SHP77 treated with DMSO at 0.1 percent for 48 hours (cell line): ENCODE results near the gene MRPS30.
"Not testable (repeated sequence)": the region's sequence is repeated elsewhere in the genome, so short reads cannot be mapped to it uniquely, and the experiment has no call there.

Experiments
- DNase-seq: peaks from one replicate; lab custom pipeline; 2025; lab: John Stamatoyannopoulos, UW

MRPS30 gene

DNA sequence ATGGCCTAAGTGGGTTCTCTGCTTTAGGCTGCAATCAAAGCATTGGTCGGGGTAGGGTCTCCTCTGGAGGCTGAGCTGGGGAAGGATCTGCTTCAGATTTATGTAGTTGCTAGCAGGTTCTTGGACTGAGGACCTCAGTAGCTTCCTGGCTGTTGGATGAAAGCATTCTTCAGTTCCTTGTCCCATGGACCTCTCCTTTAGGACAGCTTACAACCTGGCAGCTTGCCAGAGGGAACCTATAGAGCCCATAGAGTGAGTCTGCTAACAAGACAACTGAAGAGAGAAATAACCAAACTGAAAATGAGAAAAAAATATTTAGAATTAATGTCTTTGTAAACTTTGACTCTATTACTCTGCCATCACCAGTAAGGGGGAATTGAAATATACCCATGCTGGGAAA is 12.4 kb downstream of the MRPS30 start:
- DNase-seq: no peak

DNA sequence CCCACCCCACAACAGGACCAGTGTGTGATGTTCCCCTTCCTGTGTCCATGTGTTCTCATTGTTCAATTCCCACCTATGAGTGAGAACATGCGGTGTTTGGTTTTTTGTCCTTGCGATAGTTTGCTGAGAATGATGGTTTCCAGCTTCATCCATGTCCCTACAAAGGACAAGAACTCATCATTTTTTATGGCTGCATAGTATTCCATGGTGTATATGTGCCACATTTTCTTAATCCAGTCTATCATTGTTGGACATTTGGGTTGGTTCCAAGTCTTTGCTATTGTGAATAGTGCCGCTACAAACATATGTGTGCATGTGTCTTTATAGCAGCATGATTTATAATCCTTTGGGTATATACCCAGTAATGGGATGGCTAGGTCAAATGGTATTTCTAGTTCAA is 15.9 kb downstream of the MRPS30 start:
- not testable (repeated sequence) for DNase-seq

DNA sequence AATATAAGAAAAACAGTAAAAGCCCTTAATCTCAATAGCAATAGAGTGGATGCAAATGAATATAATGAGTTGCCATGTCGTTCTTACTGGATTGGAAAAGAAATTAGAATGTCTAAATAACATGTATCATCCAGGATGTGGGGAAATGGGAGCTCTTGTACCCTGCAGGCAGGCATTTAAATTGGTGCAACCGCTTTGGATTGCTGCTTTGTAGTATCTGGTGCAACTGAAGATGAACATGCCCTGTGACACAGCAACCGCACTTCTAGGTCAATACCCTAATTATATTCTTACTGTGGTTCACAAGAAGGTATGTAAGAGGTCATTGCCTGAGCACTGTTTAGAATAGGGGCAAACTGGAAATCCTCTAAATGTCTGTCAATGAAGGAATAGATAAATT is 18.9 kb downstream of the MRPS30 start:
- no peak for DNase-seq

DNA sequence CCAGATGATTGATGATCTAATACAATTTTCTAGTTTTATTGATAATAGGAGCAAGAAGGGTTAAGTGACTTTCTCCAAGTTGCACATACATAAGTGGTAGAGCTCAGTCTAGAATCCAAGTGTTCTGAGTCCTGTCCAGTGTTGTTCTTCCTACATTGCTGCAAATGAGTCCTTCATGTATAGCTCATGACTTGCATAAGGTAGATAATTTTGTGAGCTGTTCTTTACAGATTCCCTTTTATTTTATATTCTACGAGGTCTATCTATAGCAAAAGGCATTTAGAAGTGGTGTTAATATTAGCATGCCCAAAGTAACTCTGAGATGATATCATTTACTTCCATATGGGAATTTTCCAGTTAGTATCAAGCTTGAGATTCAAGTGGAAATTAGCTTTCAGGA is 20.0 kb downstream of the MRPS30 start:
- DNase-seq: no peak

DNA sequence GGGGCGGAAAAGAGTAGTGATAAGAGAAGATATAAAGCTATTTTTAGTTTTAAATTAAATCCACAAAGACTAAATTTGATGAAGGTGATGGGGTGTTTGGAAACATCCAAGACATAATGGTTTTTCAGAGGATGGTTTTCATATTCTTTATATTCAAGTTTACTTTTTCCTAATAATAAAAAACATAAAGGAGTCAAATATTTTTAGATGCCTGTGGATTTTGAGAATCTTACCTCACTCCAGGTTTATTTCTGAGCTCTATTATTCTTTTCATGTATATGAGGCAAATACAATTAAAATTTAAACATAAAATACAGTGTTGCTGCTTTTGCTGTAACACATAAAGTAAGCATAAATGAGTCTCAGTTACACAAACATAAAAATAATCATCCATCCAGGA is 22.2 kb downstream of the MRPS30 start:
- DNase-seq: no peak

DNA sequence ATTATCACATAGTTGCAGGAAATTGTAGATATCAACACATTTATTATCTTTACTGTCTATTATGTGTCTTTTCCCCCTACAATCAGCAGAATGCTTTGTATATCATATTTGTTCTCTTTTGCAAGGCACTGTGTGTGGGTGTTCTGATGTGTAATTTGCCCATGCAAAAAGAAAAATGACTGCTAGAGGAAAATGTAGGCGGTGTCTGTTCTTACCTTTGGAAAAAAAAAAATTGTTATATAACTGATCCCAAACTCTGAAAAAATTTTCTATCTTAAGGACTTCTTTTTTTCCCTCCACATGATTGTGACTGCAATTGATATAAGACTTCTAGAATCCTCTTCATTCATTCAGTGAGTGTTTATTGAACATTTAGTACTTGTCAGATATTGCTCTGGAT is 24.5 kb downstream of the MRPS30 start:
- no peak for DNase-seq

DNA sequence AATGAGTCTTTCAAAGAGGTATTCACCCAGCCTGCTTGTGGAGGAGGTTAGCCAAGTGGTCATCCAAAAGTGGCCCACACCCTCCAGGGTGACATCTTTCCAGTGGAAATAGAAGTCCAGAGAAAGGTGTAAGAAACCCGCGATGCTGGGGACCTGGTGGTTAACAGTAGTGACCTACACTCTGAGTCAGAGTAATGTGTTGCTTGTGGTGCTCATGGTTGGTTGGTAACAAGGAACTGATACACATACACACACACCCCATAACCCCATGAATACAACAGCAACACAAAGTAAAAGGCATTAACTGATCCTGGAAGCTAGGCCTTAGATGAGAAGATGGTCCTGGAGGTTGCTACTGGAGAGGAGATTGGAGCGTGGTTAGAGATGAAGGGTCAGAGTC is 26.9 kb downstream of the MRPS30 start:
- DNase-seq: no peak

DNA sequence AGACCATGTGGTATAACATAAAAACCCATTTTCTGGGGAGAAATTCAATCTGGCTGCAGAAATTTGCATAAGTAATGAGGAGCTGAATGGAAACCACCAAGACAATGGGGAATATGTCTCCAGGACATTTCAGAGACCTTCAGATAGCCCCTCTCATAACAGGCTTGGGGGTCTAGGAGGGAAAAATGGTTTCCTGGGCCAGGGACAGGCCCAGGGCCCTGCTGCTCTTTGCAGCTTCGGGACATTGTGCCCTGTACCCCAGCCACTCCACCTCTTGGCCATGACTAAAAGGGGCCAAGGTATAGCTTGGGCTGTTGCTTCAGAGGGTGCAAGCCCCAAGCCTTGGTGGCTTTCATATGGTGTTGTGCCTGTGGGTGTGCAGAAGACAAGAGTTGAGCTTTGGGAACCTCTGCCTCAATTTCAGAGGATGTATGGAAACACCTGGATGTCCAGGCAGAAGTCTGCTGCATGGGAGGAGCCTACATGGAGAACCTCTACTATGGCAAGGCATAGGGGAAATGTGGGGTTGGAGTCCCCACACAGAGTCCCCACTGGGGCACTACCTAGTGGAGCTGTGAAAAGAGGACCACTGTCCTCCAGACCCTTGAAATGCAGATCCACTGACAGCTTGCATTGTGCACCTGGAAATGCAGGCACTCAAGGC is 30.4 kb downstream of the MRPS30 start:
- no peak for DNase-seq

DNA sequence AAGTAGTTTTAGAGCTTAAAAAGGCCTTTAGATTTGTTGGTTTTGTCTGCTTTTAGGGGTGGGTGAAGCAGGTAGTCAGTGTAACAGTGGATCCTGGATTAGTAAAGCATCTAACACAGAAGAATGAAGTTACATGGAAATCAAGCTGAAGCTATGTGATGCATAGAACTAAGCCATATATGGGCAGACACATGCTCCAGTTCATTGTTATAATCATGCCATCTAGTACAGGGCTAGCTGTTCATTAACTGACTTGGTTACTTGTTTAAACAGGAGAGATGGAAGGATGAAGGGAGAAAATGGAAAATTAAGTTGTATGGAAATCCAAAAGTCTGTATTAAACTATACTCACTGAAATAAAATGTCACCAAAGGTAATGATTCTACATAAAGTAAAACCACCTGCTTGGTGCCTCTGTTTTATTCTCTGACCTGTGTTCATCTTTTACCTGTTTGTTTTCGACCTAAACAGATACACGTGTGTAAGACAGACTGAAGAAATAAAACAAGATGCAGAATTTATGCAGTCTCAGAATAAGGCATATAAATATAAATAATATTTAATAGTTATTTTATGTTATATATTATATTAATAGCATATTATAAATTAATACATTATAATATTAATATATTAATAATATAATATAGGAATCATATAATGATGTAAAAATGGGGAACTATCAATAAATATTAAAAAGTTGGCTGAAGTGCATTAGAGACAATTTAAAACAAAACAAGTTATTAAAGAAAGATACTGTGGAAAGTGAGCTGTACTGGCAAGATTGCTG is 33.9 kb downstream of the MRPS30 start:
- DNase-seq: no peak

DNA sequence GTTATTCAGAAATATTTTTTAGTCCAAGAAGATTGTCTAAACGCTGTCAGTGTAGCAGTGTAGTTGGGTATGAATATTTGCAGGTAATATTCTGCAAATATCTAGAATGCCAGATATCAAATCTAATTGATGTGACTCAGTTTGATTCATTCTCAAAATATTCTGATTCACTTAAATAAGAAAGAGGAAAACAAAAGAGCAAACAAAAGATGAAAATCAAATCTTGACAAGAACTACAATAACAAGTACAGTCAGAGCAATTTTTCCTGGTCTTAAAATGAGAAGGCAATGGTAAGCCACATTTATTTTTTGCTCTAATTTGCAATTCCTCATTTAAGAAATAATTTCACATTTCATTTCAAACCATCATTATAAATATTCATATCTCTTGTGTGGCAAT is 36.0 kb downstream of the MRPS30 start:
- no peak for DNase-seq

DNA sequence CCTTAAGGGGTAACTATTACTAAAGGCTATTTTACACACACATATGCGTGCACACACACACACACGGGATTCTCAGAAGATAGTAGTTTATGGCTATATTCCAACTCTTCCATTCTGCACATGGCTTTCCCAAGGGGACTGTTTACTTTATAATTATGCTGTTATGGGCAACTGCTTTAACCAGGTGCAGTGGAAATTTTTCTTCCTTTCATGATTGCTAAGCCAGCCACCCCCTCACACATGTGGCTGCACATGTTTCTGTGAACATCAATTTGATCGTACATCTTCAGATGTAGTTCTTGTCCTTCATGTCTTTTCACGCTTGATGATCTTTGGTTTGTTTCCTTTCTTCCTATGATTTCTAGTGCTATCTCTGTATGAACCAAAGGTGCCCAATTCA is 37.0 kb downstream of the MRPS30 start:
- peak; percentile 93 for DNase-seq

DNA sequence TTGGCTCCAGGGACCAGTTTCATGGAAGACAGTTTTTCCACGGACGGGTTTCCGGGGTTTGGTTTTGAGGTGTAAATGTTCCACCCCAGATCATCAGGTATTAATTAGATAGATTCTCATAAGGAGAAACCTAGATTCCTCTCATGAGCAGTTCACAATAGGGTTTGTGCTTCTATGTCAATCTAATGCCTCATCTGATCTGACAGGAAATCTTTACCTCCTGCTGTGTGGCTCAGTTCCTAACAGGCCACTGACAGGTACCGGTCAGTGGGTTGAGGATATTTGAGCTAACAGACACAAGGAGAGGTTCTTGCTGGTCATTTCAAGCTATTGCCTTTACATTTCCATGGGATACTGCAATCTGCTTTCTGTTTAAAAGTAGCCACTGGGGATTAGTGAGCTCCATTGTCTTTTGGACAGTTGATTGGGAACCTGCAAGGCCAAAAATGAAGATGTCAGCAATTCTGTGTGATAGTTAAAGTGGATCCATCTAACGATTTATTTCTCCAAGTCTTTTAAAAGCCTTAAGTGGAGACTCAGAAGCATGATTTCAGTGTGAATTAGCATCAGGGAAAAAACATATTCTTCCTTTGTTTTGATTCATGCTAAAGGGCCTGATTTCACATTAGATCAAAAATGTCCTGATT is 38.6 kb downstream of the MRPS30 start:
- DNase-seq: no peak

DNA sequence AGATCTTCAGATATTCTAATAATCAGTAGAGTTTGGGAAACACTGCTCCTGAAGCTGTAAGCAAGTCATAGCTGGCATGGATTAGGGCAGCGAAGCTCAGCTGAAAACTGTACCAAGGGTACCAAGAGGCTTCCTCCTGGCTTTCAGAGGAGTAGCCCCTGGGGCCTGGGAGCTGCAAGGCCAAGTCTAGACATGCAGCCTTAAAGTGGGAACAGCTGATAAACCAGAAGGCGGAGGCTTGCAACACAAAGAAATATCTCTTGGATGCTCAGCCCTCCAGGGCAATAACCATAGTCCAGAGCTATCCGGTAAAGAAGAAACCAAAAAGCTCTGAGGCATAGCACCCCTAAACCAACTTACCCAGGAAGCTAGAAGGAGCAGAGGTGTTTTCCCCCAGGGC is 51.5 kb downstream of the MRPS30 start:
- DNase-seq: no peak

DNA sequence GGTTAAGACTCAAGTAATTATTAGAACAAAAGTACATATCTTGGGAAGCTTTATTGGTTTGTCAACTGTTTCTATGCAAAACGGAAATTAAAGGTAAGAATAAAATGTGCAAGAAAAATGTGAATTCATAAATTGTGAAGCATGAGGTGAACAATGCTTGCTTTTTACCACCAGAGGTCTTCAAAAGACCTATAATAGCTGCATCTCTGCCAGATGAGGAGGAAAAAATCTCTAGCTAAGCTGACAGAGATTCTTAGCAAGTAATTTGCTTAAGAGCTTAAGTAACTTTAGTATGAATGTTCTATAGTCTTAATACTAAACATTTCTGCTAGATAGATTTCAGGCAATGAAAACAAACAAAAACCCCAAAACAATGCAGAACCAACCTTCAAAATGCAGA is 54.1 kb downstream of the MRPS30 start:
- DNase-seq: no peak
